Tibial artery (tissue), 4 donors: ENCODE measurements around the gene GRHL3.

Experiments used
- DNase-seq, 2 donors: peaks; one replicate each; pipeline ENCODE4 v3.0.0-alpha.2; 2019
- H3K27ac ChIP-seq, 2 donors: fragments of 200-600 bp; sonication (generic) in 1 of 2; 1 replicate in 1 of 2; 2 replicates in 1 of 2; pipeline ENCODE4 v1.5.1; 2018 to 2019; ENCODE audit warnings: mild to moderate bottlenecking in 1 of 2
- H3K27me3 ChIP-seq, 2 donors: fragments of 200-600 bp; sonication (generic) in 1 of 2; one replicate each; pipeline versions ENCODE4 v1.5.1 to v1.6.0; 2016 to 2019
- H3K36me3 ChIP-seq, 3 donors: fragments of 200-600 bp; sonication (generic) in 2 of 3; one replicate each; pipeline ENCODE4 v1.5.1; 2016 to 2019; ENCODE audit warnings: mild to moderate bottlenecking in 2 of 3
- H3K4me1 ChIP-seq, 4 donors: fragments of 200-600 bp; sonication (generic) in 2 of 4; 1 replicate in 3 of 4; 2 replicates in 1 of 4; pipeline ENCODE4 v1.5.1; 2016 to 2019
- H3K4me3 ChIP-seq, 2 donors: fragments of 200-600 bp; sonication (generic) in 1 of 2; 1 replicate in 1 of 2; 2 replicates in 1 of 2; pipeline ENCODE4 v1.5.1; 2018 to 2019; ENCODE audit warnings: mild to moderate bottlenecking in 2 of 2
- H3K9me3 ChIP-seq, 3 donors: fragments of 200-600 bp; sonication (generic) in 1 of 3; one replicate each; pipeline ENCODE4 v1.5.1; 2016 to 2019
- CTCF ChIP-seq, 2 experiments: fragments of 200-600 bp in 1 of 2; fragments of 450-650 bp in 1 of 2; IDR thresholded peaks; one replicate each; pipeline ENCODE4 v1.5.1; 2017 to 2019; ENCODE audit warnings: antibody characterized with exemption in 2 of 2, mild to moderate bottlenecking in 1 of 2, moderate library complexity in 1 of 2
- intact Hi-C: fragments of 100-400 bp; cut with DNase I; formaldehyde crosslinking; loops from one replicate; pipeline ENCODE4 v1.15.0; 2023; ENCODE audit warnings: low total_unique reads

GRHL3 gene

GRCh38 chr1:24318615-24319311 is 394 bp upstream of the GRHL3 start:
- no peak for TF ChIP-seq CTCF (IDR thresholded peaks at IDR 0.05)
- no peak overlapping the region for H3K4me3 ChIP-seq
- no peak overlapping the region for H3K27ac ChIP-seq
- H3K36me3 ChIP-seq: no peaks in the 10 kb centered on the region
- H3K9me3 ChIP-seq: no peaks in the 10 kb centered on the region
- no peak for DNase-seq
- intact Hi-C loops: no loop called here
- peaks cover 0 to 33% (median 16%) of the 10 kb centered on the region in 4 donors for H3K4me1 ChIP-seq
- peaks cover 0 to 63% of the 10 kb centered on the region in 2 donors for H3K27me3 ChIP-seq

- Histone ChIP-seq H3K4me1 (peaks cover 0 to 33% (median 16%) of the 10 kb centered on the region in 4 donors), H3K27ac (no peak overlapping the region), H3K9me3 (no peaks in the 10 kb centered on the region), H3K4me3 (no peak overlapping the region), H3K27me3 (peaks cover 0 to 60% of the 10 kb centered on the region in 2 donors), H3K36me3 (no peaks in the 10 kb centered on the region)
- intact Hi-C loops: no loop called here
- no peak for DNase-seq
- TF ChIP-seq CTCF (IDR thresholded peaks at IDR 0.05): no peak
These were observed 805 bp downstream of the GRHL3 start for GRCh38 chr1:24319962-24320361.

GRCh38 chr1:24321126-24321525 is 2.0 kb downstream of the GRHL3 start:
- TF ChIP-seq CTCF (IDR thresholded peaks at IDR 0.05): no peak
- H3K27me3 ChIP-seq: peaks cover 0 to 51% of the 10 kb centered on the region in 2 donors
- no peaks in the 10 kb centered on the region for H3K9me3 ChIP-seq
- peaks cover 0 to 33% (median 16%) of the 10 kb centered on the region in 4 donors for H3K4me1 ChIP-seq
- no peak overlapping the region for H3K27ac ChIP-seq
- no peak for DNase-seq
- intact Hi-C loops: no loop called here
- H3K4me3 ChIP-seq: no peak overlapping the region
- H3K36me3 ChIP-seq: no peaks in the 10 kb centered on the region

GRCh38 chr1:24321697-24322469 is 2.7 kb downstream of the GRHL3 start:
- intact Hi-C loops: no loop called here
- no peak for TF ChIP-seq CTCF (IDR thresholded peaks at IDR 0.05)
- peak overlapping the region in 1 of 2 donors; percentile 54 for H3K27ac ChIP-seq
- peaks cover 0 to 46% of the 10 kb centered on the region in 2 donors for H3K27me3 ChIP-seq
- H3K4me1 ChIP-seq: peaks cover 0 to 33% (median 16%) of the 10 kb centered on the region in 4 donors
- peak overlapping the region; percentile 53 to 63 for H3K4me3 ChIP-seq
- H3K9me3 ChIP-seq: no peaks in the 10 kb centered on the region
- DNase-seq: peak in 1 of 2 donors; percentile 42
- no peaks in the 10 kb centered on the region for H3K36me3 ChIP-seq

- Histone ChIP-seq H3K27me3 (peaks cover 0 to 39% of the 10 kb centered on the region in 2 donors), H3K4me3 (peak overlapping the region; percentile 53 to 63), H3K9me3 (no peaks in the 10 kb centered on the region), H3K4me1 (peaks cover 0 to 33% (median 16%) of the 10 kb centered on the region in 4 donors), H3K36me3 (no peaks in the 10 kb centered on the region), H3K27ac (peak overlapping the region in 1 of 2 donors; percentile 54)
- intact Hi-C loops: no loop called here
- no peak for DNase-seq
- no peak for TF ChIP-seq CTCF (IDR thresholded peaks at IDR 0.05)
These were observed 3.5 kb downstream of the GRHL3 start for GRCh38 chr1:24322470-24323177.
